ENCODE data around the gene COL9A2.

COL9A2 gene

GRCh38 chr1:40265919-40266318 lies 51.2 kb downstream of the COL9A2 start:
- no peak for DNase-seq (ENCODE audit: low read depth in 2 of 2)
- no peak overlapping the region for H3K4me3 ChIP-seq (replicated peaks in 1 of 2; ENCODE audit: low read depth in 2 of 2, low read length in 2 of 2)
- no peak for TF ChIP-seq CTCF (IDR thresholded peaks at IDR 0.05; ENCODE audit: low read depth, low read length)

GRCh38 chr1:40265298-40265697 lies 51.8 kb downstream of the COL9A2 start:
- DNase-seq (ENCODE audit: low read depth in 2 of 2) = no peak
- no peak for TF ChIP-seq CTCF (IDR thresholded peaks at IDR 0.05; ENCODE audit: low read depth, low read length)
- H3K4me3 ChIP-seq (replicated peaks in 1 of 2; ENCODE audit: low read depth in 2 of 2, low read length in 2 of 2) = no peak overlapping the region

GRCh38 chr1:40264354-40264781 lies 52.7 kb downstream of the COL9A2 start:
- no peak overlapping the region for H3K4me3 ChIP-seq (replicated peaks in 1 of 2; ENCODE audit: low read depth in 2 of 2, low read length in 2 of 2)
- TF ChIP-seq CTCF (IDR thresholded peaks at IDR 0.05; ENCODE audit: low read depth, low read length) = no peak
- no peak for DNase-seq (ENCODE audit: low read depth in 2 of 2)

- no peak for DNase-seq (ENCODE audit: low read depth in 2 of 2)
- H3K4me3 ChIP-seq (replicated peaks in 1 of 2; ENCODE audit: low read depth in 2 of 2, low read length in 2 of 2) = peak overlapping the region; percentile 92 to 99
- TF ChIP-seq CTCF (IDR thresholded peaks at IDR 0.05; ENCODE audit: low read depth, low read length) = no peak
Measured at GRCh38 chr1:40258445-40258769, 58.7 kb downstream of the COL9A2 start.

GRCh38 chr1:40257688-40258444 lies 59.2 kb downstream of the COL9A2 start, which contains the start of gene ZMPSTE24:
TSS of gene ZMPSTE24 (plus strand) at chr1:40258236. CDS start at chr1:40258272, 36 bp downstream.
- DNase-seq (ENCODE audit: low read depth in 2 of 2) = peak; percentile 99
- TF ChIP-seq CTCF (IDR thresholded peaks at IDR 0.05; ENCODE audit: low read depth, low read length) = no peak
- H3K4me3 ChIP-seq (replicated peaks in 1 of 2; ENCODE audit: low read depth in 2 of 2, low read length in 2 of 2) = peak within 1 kb of the TSS; percentile 92 to 99

- H3K4me3 ChIP-seq (replicated peaks in 1 of 2; ENCODE audit: low read depth in 2 of 2, low read length in 2 of 2) = peak overlapping the region; percentile 92 to 99
- TF ChIP-seq CTCF (IDR thresholded peaks at IDR 0.05; ENCODE audit: low read depth, low read length) = no peak
- DNase-seq (ENCODE audit: low read depth in 2 of 2) = no peak
Measured at GRCh38 chr1:40257313-40257687, 59.8 kb downstream of the COL9A2 start.
